ENCODE data around the gene MGST2. TPM values are rescaled to one million over a fixed set of nuclear protein-coding genes. Genes with fewer than 3 reads are reported as not detected.

MGST2 gene
- total and polyA plus RNA-seq, 3 donors from 2014 or later = 82.2 to 97.9 (median 87.6) TPM

DNA sequence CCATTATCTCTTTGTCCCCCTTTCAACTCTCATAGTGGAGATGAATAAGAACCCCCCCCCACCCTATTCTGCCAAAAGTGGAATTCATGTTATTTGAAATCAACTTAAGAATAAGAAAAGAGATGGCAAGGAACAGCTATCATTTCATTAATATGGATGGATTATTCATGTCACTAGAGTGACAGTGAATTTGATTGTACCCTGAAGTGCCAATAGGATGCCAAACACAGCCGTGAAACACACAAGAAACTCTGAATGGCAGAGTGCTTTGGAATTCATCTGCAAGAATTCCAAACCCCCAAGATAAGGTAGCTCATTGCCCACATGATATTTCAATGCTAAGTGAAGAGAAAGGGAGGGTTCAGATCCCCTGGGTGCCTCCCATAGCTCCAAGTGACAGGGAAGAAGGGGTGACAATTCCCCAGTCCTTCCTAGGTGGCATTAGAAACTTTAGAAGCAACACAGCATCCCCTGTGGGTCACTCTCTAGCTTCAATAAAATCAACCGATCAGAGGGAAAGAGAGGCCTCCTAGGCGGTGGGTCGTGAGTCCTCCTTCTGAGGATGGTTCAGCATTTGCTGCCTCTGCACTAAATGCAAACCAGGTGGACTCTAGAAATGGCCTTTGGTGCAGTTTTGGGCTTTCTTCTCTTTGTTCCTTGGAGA lies 84.3 kb downstream of the MGST2 start:
- no peak for TF ChIP-seq POLR2A (IDR thresholded peaks at IDR 0.05)
- TF ChIP-seq, protein P1, sequence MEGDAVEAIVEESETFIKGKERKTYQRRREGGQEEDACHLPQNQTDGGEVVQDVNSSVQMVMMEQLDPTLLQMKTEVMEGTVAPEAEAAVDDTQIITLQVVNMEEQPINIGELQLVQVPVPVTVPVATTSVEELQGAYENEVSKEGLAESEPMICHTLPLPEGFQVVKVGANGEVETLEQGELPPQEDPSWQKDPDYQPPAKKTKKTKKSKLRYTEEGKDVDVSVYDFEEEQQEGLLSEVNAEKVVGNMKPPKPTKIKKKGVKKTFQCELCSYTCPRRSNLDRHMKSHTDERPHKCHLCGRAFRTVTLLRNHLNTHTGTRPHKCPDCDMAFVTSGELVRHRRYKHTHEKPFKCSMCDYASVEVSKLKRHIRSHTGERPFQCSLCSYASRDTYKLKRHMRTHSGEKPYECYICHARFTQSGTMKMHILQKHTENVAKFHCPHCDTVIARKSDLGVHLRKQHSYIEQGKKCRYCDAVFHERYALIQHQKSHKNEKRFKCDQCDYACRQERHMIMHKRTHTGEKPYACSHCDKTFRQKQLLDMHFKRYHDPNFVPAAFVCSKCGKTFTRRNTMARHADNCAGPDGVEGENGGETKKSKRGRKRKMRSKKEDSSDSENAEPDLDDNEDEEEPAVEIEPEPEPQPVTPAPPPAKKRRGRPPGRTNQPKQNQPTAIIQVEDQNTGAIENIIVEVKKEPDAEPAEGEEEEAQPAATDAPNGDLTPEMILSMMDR (IDR thresholded peaks at IDR 0.05) = no peak
- no peaks in the 10 kb centered on the region for H3K9me3 ChIP-seq
- DNase-seq = no peak
- 75 to 76% methylated on average over 4 of the region's 4 CpGs for WGBS, 2 donors
- no peak overlapping the region for H3K27ac ChIP-seq
- no peak overlapping the region for H3K4me3 ChIP-seq
- no peaks in the 10 kb centered on the region for H3K4me1 ChIP-seq
- no peaks in the 10 kb centered on the region for H3K27me3 ChIP-seq
- intact Hi-C loops (cut with DNase I; ENCODE audit: low total_unique reads) = no loop called here
- H3K36me3 ChIP-seq (ENCODE audit: low read depth, missing control alignments) = no peaks in the 10 kb centered on the region

DNA sequence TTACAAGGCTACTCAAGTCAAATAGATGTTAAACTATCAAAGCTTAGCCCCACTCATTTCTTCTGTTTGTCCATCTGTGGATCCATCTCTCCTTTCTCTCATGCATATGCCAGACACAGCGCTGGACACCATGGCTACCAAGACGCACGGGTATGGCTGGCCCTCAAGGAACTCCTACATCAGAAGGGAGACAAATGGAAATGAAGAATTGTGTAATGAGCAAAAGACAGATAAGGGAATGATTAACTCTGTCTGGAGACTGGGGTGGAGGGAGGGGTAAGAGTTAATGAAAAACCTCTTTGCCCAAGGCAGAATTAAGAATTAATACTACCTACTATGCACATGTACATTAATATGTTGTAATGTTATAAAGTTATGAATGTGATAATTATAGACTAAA lies 88.1 kb downstream of the MGST2 start:
- Histone ChIP-seq H3K9me3 (no peaks in the 10 kb centered on the region), H3K27ac (no peak overlapping the region), H3K4me3 (no peak overlapping the region), H3K27me3 (no peaks in the 10 kb centered on the region), H3K36me3 (ENCODE audit: low read depth, missing control alignments) (no peaks in the 10 kb centered on the region), H3K4me1 (no peaks in the 10 kb centered on the region)
- WGBS, 2 donors = 87 to 92% methylated on average over 3 of the region's 3 CpGs
- no peak for DNase-seq
- intact Hi-C loops (cut with DNase I; ENCODE audit: low total_unique reads) = no loop called here
- no peak for TF ChIP-seq POLR2A (IDR thresholded peaks at IDR 0.05)
- TF ChIP-seq, protein P1 (IDR thresholded peaks at IDR 0.05) = no peak

Other genes with a start within 250 kb of the MGST2 start
- gene RAB33B, start 211.7 kb upstream of the MGST2 start, total RNA-seq = 10 to 100 TPM; 10.9 to 12.1 TPM
- gene RAB33B, start 211.7 kb upstream of the MGST2 start, polyA plus RNA-seq (ENCODE audit: insufficient read depth, low read depth, low replicate concordance) = 8.8 TPM
- gene SETD7, start 109.6 kb upstream of the MGST2 start, total RNA-seq = 10 to 100 TPM; 65.7 to 66.5 TPM
- 39.1 TPM for gene SETD7, start 109.6 kb upstream of the MGST2 start, polyA plus RNA-seq (ENCODE audit: insufficient read depth, low read depth, low replicate concordance)

Data from testis (tissue), 3 donors.